ENCODE results near the gene CAMK2G.
A peak's percentile ranks its signal among the peaks of the same experiment; 100 is the strongest.
"Not testable (repeated sequence)": the region's sequence is repeated elsewhere in the genome, so short reads cannot be mapped to it uniquely, and the experiment has no call there.

The CAMK2G gene

GRCh38 chr10:73874267-73875138 is at the start of gene CAMK2G:
TSS of gene CAMK2G (minus strand) at chr10:73874555. CDS start at chr10:73874461, 94 bp downstream.
- DNase-seq (ENCODE audit: low spot score) = peak; percentile 85

- no peak for DNase-seq (ENCODE audit: low spot score)
These were observed 48.4 kb upstream of the CAMK2G start for GRCh38 chr10:73922864-73923133.

GRCh38 chr10:73922007-73922863 is 47.9 kb upstream of the CAMK2G start:
- DNase-seq (ENCODE audit: low spot score) = peak; percentile 70

- no peak for DNase-seq (ENCODE audit: low spot score)
These were observed 45.7 kb upstream of the CAMK2G start for GRCh38 chr10:73920089-73920488.

- not testable (repeated sequence) for DNase-seq (ENCODE audit: low spot score)
These were observed 45.1 kb upstream of the CAMK2G start for GRCh38 chr10:73919481-73919880.

GRCh38 chr10:73917566-73918305 is 43.4 kb upstream of the CAMK2G start:
- DNase-seq (ENCODE audit: low spot score) = no peak

GRCh38 chr10:73916761-73917470 is 42.6 kb upstream of the CAMK2G start:
- DNase-seq (ENCODE audit: low spot score) = no peak

GRCh38 chr10:73915206-73915851 is 41.0 kb upstream of the CAMK2G start:
- DNase-seq (ENCODE audit: low spot score) = no peak

- DNase-seq (ENCODE audit: low spot score) = no peak
These were observed 39.7 kb upstream of the CAMK2G start for GRCh38 chr10:73914036-73914435.

GRCh38 chr10:73911553-73912004 is 37.2 kb upstream of the CAMK2G start:
- no peak for DNase-seq (ENCODE audit: low spot score)

GRCh38 chr10:73910764-73911552 is 36.6 kb upstream of the CAMK2G start, which contains the start of gene PLAU:
TSS of gene PLAU (plus strand) at chr10:73911132. CDS start at chr10:73911556, 424 bp downstream.
- DNase-seq (ENCODE audit: low spot score) = peak; percentile 27

- no peak for DNase-seq (ENCODE audit: low spot score)
These were observed 36.0 kb upstream of the CAMK2G start for GRCh38 chr10:73910401-73910763.

GRCh38 chr10:73909540-73910115 is 35.3 kb upstream of the CAMK2G start:
- DNase-seq (ENCODE audit: low spot score) = no peak

GRCh38 chr10:73908853-73909539 is 34.6 kb upstream of the CAMK2G start:
- peak; percentile 57 for DNase-seq (ENCODE audit: low spot score)

- DNase-seq (ENCODE audit: low spot score) = no peak
These were observed 33.6 kb upstream of the CAMK2G start for GRCh38 chr10:73907841-73908517.

- no peak for DNase-seq (ENCODE audit: low spot score)
These were observed 32.4 kb upstream of the CAMK2G start for GRCh38 chr10:73906524-73907447.

GRCh38 chr10:73905256-73906020 is 31.1 kb upstream of the CAMK2G start:
- no peak for DNase-seq (ENCODE audit: low spot score)

All from CD4-positive, alpha-beta T cell treated with Interleukin-2 at 100 ng/mL for 4 hours (primary cell).